ENCODE measurements around the gene PDE9A. TPM values are rescaled to one million over a fixed set of nuclear protein-coding genes. Genes with fewer than 3 reads are reported as not detected.

Gene PDE9A
- total and polyA plus RNA-seq, 2 of the 4 experiments (the other 2 are of a cell fraction) = 0.89 to 0.90 TPM

GRCh38 chr21:42787613-42788012, 134.2 kb downstream of the PDE9A start:
- Histone ChIP-seq H3K18ac (ENCODE audit: low read depth, low read length) (no peak overlapping the region), H3K79me1 (ENCODE audit: low read depth in 1 of 2, low read length in 2 of 2) (no peaks in the 10 kb centered on the region), H3K9me3 (ENCODE audit: control insufficient read depth, insufficient read depth, low read length) (peaks cover 4% of the 10 kb centered on the region; the same call in 1 of the 2 replicates), H3K4me2 (ENCODE audit: low read depth, low read length) (no peak overlapping the region), H2AK5ac (ENCODE audit: low read depth, low read length) (no peak overlapping the region), H2BK5ac (ENCODE audit: low read depth, low read length, poor library complexity, severe bottlenecking) (no peak overlapping the region), H3K36me3 (ENCODE audit: control insufficient read depth, insufficient read depth, low read length) (no peaks in the 10 kb centered on the region), H3K27me3 (ENCODE audit: control insufficient read depth, insufficient read depth, low read length) (peaks cover 39% of the 10 kb centered on the region), H2AFZ (replicated peaks; ENCODE audit: low read length, poor library complexity) (no peak overlapping the region), H2BK15ac (ENCODE audit: low read depth, low read length) (no peak overlapping the region), H3K4me1 (ENCODE audit: control insufficient read depth, insufficient read depth, low read length) (no peaks in the 10 kb centered on the region), H3K4me3 (ENCODE audit: insufficient read depth, low read depth, low read length) (no peak overlapping the region), H4K20me1 (ENCODE audit: insufficient read depth, low read length) (no peaks in the 10 kb centered on the region), H3K23ac (ENCODE audit: low read depth, low read length) (no peak overlapping the region), H3K14ac (replicated peaks; ENCODE audit: low read depth, low read length) (no peak overlapping the region), H3K56ac (ENCODE audit: extremely low read depth, insufficient read depth, low read length) (no peak overlapping the region), H2AK9ac (replicated peaks; ENCODE audit: low read depth, low read length, poor library complexity) (no peak overlapping the region), H4K8ac (ENCODE audit: low read depth in 2 of 2, low read length in 2 of 2) (no peak overlapping the region), H2BK120ac (ENCODE audit: low read depth, low read length) (no peak overlapping the region), H4K5ac (ENCODE audit: low read depth, low read length) (no peak overlapping the region), H3K27ac (ENCODE audit: insufficient read depth, low read length) (no peak overlapping the region), H4K91ac (ENCODE audit: insufficient read depth, low read depth, low read length) (no peak overlapping the region), H2BK20ac (ENCODE audit: low read depth, low read length) (no peak overlapping the region), H3K9ac (ENCODE audit: low read depth, low read length) (no peak overlapping the region), H3K9me1 (ENCODE audit: insufficient read depth, low read length) (no peaks in the 10 kb centered on the region), H3K4ac (ENCODE audit: low read depth, low read length) (no peak overlapping the region)
- ATAC-seq (ENCODE audit: low read depth) (no peak), DNase-seq (no peak)
- no TSS peak for BruUV-seq (replicated peaks)
- in situ Hi-C loops (cut with MboI; ENCODE audit: low sequenced_read_pairs) = loop anchor here (10.0 kb wide), 1 partner anchor 203 kb away; no protein-coding TSS in a partner anchor
- intact Hi-C loops (cut with micrococcal nuclease) = no loop called here
- no CpG with 5 or more reads among the region's 4 CpGs for WGBS, 2 experiments (ENCODE audit: extremely low coverage in 2 of 2, insufficient read length in 1 of 2)
- POLR2A ChIA-PET (ENCODE audit: unreplicated experiment) = no interaction called here
- dilution Hi-C loops (cut with HindIII; ENCODE audit: low sequenced_read_pairs, unreplicated experiment) = no loop called here
- TF ChIP-seq RCOR1 (IDR thresholded peaks at IDR 0.05; ENCODE audit: insufficient replicate concordance, low read length) = no peak
- no peak for TF ChIP-seq BHLHE40 (IDR thresholded peaks at IDR 0.05; ENCODE audit: low read depth, low read length)
- CTCF ChIA-PET = no interaction called here
